Measurements from ENCODE around the gene CHST11.

CHST11 gene

GRCh38 chr12:104707794-104708558 lies 251.2 kb downstream of the CHST11 start:
- Mint-ChIP-seq H3K4me3 (no peak overlapping the region), H3K27ac (no peak overlapping the region), H3K36me3 (peaks cover 7% of the 10 kb centered on the region), H3K9me3 (no peaks in the 10 kb centered on the region), H3K27me3 (no peaks in the 10 kb centered on the region), H3K4me1 (peaks cover 7% of the 10 kb centered on the region)
- DNase-seq = no peak
- CTCF ChIA-PET = interaction anchor here (1.7 kb wide), 1 partner anchor 326 kb away, joined by 4 read pairs; no protein-coding TSS in a partner anchor

- H3K36me3 Mint-ChIP-seq = no peaks in the 10 kb centered on the region
- no peak for DNase-seq
- no peak overlapping the region for H3K4me3 Mint-ChIP-seq
- no peak overlapping the region for H3K27ac Mint-ChIP-seq
- H3K4me1 Mint-ChIP-seq = peaks cover 13% of the 10 kb centered on the region
- H3K9me3 Mint-ChIP-seq = no peaks in the 10 kb centered on the region
- CTCF ChIA-PET = interaction anchor here (1.0 to 1.7 kb wide), 2 partner anchors 14 to 327 kb away, joined by 3 to 4 read pairs; no protein-coding TSS in a partner anchor
- no peaks in the 10 kb centered on the region for H3K27me3 Mint-ChIP-seq
Measured at GRCh38 chr12:104708891-104709290, 252.1 kb downstream of the CHST11 start.

GRCh38 chr12:104709692-104710435 lies 253.1 kb downstream of the CHST11 start:
- no peaks in the 10 kb centered on the region for H3K9me3 Mint-ChIP-seq
- H3K4me3 Mint-ChIP-seq = no peak overlapping the region
- H3K4me1 Mint-ChIP-seq = peaks cover 22% of the 10 kb centered on the region
- H3K27me3 Mint-ChIP-seq = no peaks in the 10 kb centered on the region
- H3K36me3 Mint-ChIP-seq = no peaks in the 10 kb centered on the region
- CTCF ChIA-PET = interaction anchor here (1.0 to 1.7 kb wide), 2 partner anchors 15 to 328 kb away, joined by 3 to 4 read pairs; no protein-coding TSS in a partner anchor
- no peak for DNase-seq
- H3K27ac Mint-ChIP-seq = no peak overlapping the region

GRCh38 chr12:104710940-104711689 lies 254.4 kb downstream of the CHST11 start:
- Mint-ChIP-seq H3K4me1 (peaks cover 31% of the 10 kb centered on the region), H3K27ac (no peak overlapping the region), H3K36me3 (no peaks in the 10 kb centered on the region), H3K27me3 (no peaks in the 10 kb centered on the region), H3K4me3 (no peak overlapping the region), H3K9me3 (no peaks in the 10 kb centered on the region)
- CTCF ChIA-PET = no interaction called here
- DNase-seq = no peak

- no peaks in the 10 kb centered on the region for H3K9me3 Mint-ChIP-seq
- H3K4me1 Mint-ChIP-seq = peaks cover 37% of the 10 kb centered on the region
- H3K36me3 Mint-ChIP-seq = no peaks in the 10 kb centered on the region
- CTCF ChIA-PET = no interaction called here
- H3K27ac Mint-ChIP-seq = no peak overlapping the region
- no peak overlapping the region for H3K4me3 Mint-ChIP-seq
- H3K27me3 Mint-ChIP-seq = no peaks in the 10 kb centered on the region
- DNase-seq = no peak
Measured at GRCh38 chr12:104712477-104712876, 255.7 kb downstream of the CHST11 start.

- CTCF ChIA-PET = no interaction called here
- H3K9me3 Mint-ChIP-seq = no peaks in the 10 kb centered on the region
- H3K4me1 Mint-ChIP-seq = peaks cover 37% of the 10 kb centered on the region
- H3K27ac Mint-ChIP-seq = no peak overlapping the region
- no peaks in the 10 kb centered on the region for H3K36me3 Mint-ChIP-seq
- no peaks in the 10 kb centered on the region for H3K27me3 Mint-ChIP-seq
- DNase-seq = no peak
- H3K4me3 Mint-ChIP-seq = no peak overlapping the region
Measured at GRCh38 chr12:104712968-104713367, 256.2 kb downstream of the CHST11 start.

GRCh38 chr12:104713444-104713843 lies 256.7 kb downstream of the CHST11 start:
- H3K27me3 Mint-ChIP-seq = no peaks in the 10 kb centered on the region
- H3K4me3 Mint-ChIP-seq = no peak overlapping the region
- DNase-seq = no peak
- no peaks in the 10 kb centered on the region for H3K36me3 Mint-ChIP-seq
- H3K9me3 Mint-ChIP-seq = no peaks in the 10 kb centered on the region
- CTCF ChIA-PET = no interaction called here
- H3K27ac Mint-ChIP-seq = no peak overlapping the region
- H3K4me1 Mint-ChIP-seq = peaks cover 39% of the 10 kb centered on the region

- H3K9me3 Mint-ChIP-seq = no peaks in the 10 kb centered on the region
- H3K27ac Mint-ChIP-seq = no peak overlapping the region
- H3K4me1 Mint-ChIP-seq = peaks cover 43% of the 10 kb centered on the region
- no peak for DNase-seq
- peaks cover 3% of the 10 kb centered on the region for H3K27me3 Mint-ChIP-seq
- H3K4me3 Mint-ChIP-seq = no peak overlapping the region
- H3K36me3 Mint-ChIP-seq = no peaks in the 10 kb centered on the region
- CTCF ChIA-PET = interaction anchor here (0.9 to 1.6 kb wide), 3 partner anchors 20 to 333 kb away, joined by 3 read pairs; no protein-coding TSS in a partner anchor
Measured at GRCh38 chr12:104714369-104714768, 257.6 kb downstream of the CHST11 start.

- Mint-ChIP-seq H3K4me3 (no peak overlapping the region), H3K27me3 (peaks cover 4% of the 10 kb centered on the region), H3K4me1 (peaks cover 59% of the 10 kb centered on the region), H3K36me3 (no peaks in the 10 kb centered on the region), H3K27ac (no peak overlapping the region), H3K9me3 (no peaks in the 10 kb centered on the region)
- CTCF ChIA-PET = no interaction called here
- DNase-seq = no peak
Measured at GRCh38 chr12:104716172-104716571, 259.4 kb downstream of the CHST11 start.

- Mint-ChIP-seq H3K9me3 (no peaks in the 10 kb centered on the region), H3K4me1 (peaks cover 80% of the 10 kb centered on the region), H3K4me3 (no peak overlapping the region), H3K27me3 (peaks cover 4% of the 10 kb centered on the region), H3K36me3 (peaks cover 3% of the 10 kb centered on the region), H3K27ac (no peak overlapping the region)
- DNase-seq = no peak
- CTCF ChIA-PET = no interaction called here
Measured at GRCh38 chr12:104718304-104718929, 261.7 kb downstream of the CHST11 start.

GRCh38 chr12:104719700-104720338 lies 263.1 kb downstream of the CHST11 start:
- Mint-ChIP-seq H3K4me1 (peaks cover 71% of the 10 kb centered on the region), H3K9me3 (no peaks in the 10 kb centered on the region), H3K4me3 (peak overlapping the region; percentile 77), H3K36me3 (peaks cover 3% of the 10 kb centered on the region), H3K27me3 (peaks cover 4% of the 10 kb centered on the region), H3K27ac (peak overlapping the region; percentile 99)
- no peak for DNase-seq
- CTCF ChIA-PET = interaction anchor here (1.3 to 1.7 kb wide), 2 partner anchors 24 to 39 kb away, joined by 3 read pairs; no protein-coding TSS in a partner anchor

- Mint-ChIP-seq H3K27me3 (peaks cover 4% of the 10 kb centered on the region), H3K27ac (peak overlapping the region; percentile 99), H3K4me1 (peaks cover 66% of the 10 kb centered on the region), H3K9me3 (no peaks in the 10 kb centered on the region), H3K4me3 (peak overlapping the region; percentile 77), H3K36me3 (peaks cover 4% of the 10 kb centered on the region)
- peak; percentile 87 for DNase-seq
- CTCF ChIA-PET = interaction anchor here (1.3 to 1.7 kb wide), 3 partner anchors 25 to 339 kb away, joined by 3 read pairs; no protein-coding TSS in a partner anchor
Measured at GRCh38 chr12:104720339-104721038, 263.7 kb downstream of the CHST11 start.

GRCh38 chr12:104721039-104721405 lies 264.3 kb downstream of the CHST11 start:
- CTCF ChIA-PET = interaction anchor here (1.2 to 1.7 kb wide), 4 partner anchors 19 to 340 kb away, joined by 3 read pairs; no protein-coding TSS in a partner anchor
- no peak for DNase-seq
- Mint-ChIP-seq H3K36me3 (peaks cover 9% of the 10 kb centered on the region), H3K4me3 (peak overlapping the region; percentile 77), H3K27me3 (peaks cover 4% of the 10 kb centered on the region), H3K27ac (peak overlapping the region; percentile 99), H3K9me3 (no peaks in the 10 kb centered on the region), H3K4me1 (peaks cover 62% of the 10 kb centered on the region)

Data from activated naive CD4-positive, alpha-beta T cell treated with anti-CD3 and anti-CD28 coated beads, Interleukin-2, amount 10 ng/mL, durations not matched to agents 7 days and 5 days (primary cell).